Loucy (cell line): Measurements from ENCODE around the gene MGMT.

Experiments
- H2AFZ ChIP-seq: fragments of 200-600 bp; sonication (generic); 2 replicates; pipeline ENCODE4 v1.6.0; 2016; ENCODE audit warnings: antibody characterized with exemption, mild to moderate bottlenecking, low read length, moderate library complexity
- H3F3A ChIP-seq: fragments of 200-600 bp; 2 replicates; pipeline ENCODE4 v1.6.0; 2016; ENCODE audit warnings: antibody characterized with exemption, low read depth, mild to moderate bottlenecking
- H3K27me3 ChIP-seq: fragments of 200-600 bp; sonication (generic); 2 replicates; pipeline ENCODE4 v1.6.1; 2014; ENCODE audit warnings: low read length, mild to moderate bottlenecking; ENCODE audit not compliant: insufficient read depth, poor library complexity, severe bottlenecking
- H3K36me3 ChIP-seq: fragments of 200-600 bp; sonication (generic); 2 replicates; pipeline ENCODE4 v1.6.1; 2016; ENCODE audit warnings: low read length; ENCODE audit not compliant: insufficient read depth
- H3K4me1 ChIP-seq: fragments of 200-600 bp; sonication (generic); 2 replicates; pipeline ENCODE4 v1.5.1; 2014; ENCODE audit warnings: low read length, mild to moderate bottlenecking; ENCODE audit not compliant: insufficient read depth, poor library complexity, severe bottlenecking
- H3K4me2 ChIP-seq: fragments of 200-600 bp; sonication (generic); 2 replicates; pipeline ENCODE4 v1.6.0; 2014; ENCODE audit warnings: antibody characterized with exemption, low read length, low read depth, mild to moderate bottlenecking; ENCODE audit not compliant: poor library complexity, severe bottlenecking
- H3K4me3 ChIP-seq: fragments of 200-600 bp; sonication (generic); 2 replicates; pipeline ENCODE4 v1.5.1; 2014; ENCODE audit warnings: low read length, mild to moderate bottlenecking, mixed read lengths; ENCODE audit not compliant: poor library complexity, severe bottlenecking
- H3K79me2 ChIP-seq: fragments of 200-600 bp; sonication (generic); 2 replicates; pipeline ENCODE4 v1.6.1; 2014; ENCODE audit warnings: low read length; ENCODE audit not compliant: insufficient read depth
- H3K9ac ChIP-seq: fragments of 200-600 bp; sonication (generic); 2 replicates; pipeline ENCODE4 v1.6.0; 2014; ENCODE audit warnings: mild to moderate bottlenecking, low read depth, low read length, moderate library complexity; ENCODE audit not compliant: poor library complexity, severe bottlenecking
- H3K9me2 ChIP-seq: fragments of 200-600 bp; sonication (generic); replicated peaks from 2 replicates; pipeline ENCODE4 v1.6.1; 2016; ENCODE audit warnings: low read depth, low read length, mixed read lengths
- H3K9me3 ChIP-seq: fragments of 200-600 bp; sonication (generic); 2 replicates; pipeline ENCODE4 v1.6.1; 2014; ENCODE audit warnings: mild to moderate bottlenecking, antibody characterized with exemption, low read length, low read depth; ENCODE audit not compliant: insufficient read depth
- H4K20me1 ChIP-seq: fragments of 200-600 bp; sonication (generic); 2 replicates; pipeline ENCODE4 v1.6.0; 2014; ENCODE audit warnings: antibody characterized with exemption, low read length, mild to moderate bottlenecking; ENCODE audit not compliant: insufficient read depth, poor library complexity, severe bottlenecking
- CTCF ChIP-seq: fragments of 200-600 bp; sonication (generic); conservative IDR thresholded peaks from 2 replicates; pipeline ENCODE4 v1.5.1; 2014; ENCODE audit warnings: mild to moderate bottlenecking, antibody characterized with exemption, low read length
- EZH2phosphoT487 ChIP-seq: fragments of 200-600 bp; IDR thresholded peaks from 2 replicates; pipeline ENCODE4 v1.6.1; 2018; ENCODE audit warnings: antibody characterized with exemption, mild to moderate bottlenecking, moderate library complexity, borderline replicate concordance

The MGMT gene

GRCh38 chr10:129505500-129506075 is 38.5 kb downstream of the MGMT start:
- H3K9me2 ChIP-seq, result no peaks in the 10 kb centered on the region
- no peak overlapping the region for H2AFZ ChIP-seq
- peak overlapping the region; percentile 5 for H3K4me3 ChIP-seq
- peaks cover 13% of the 10 kb centered on the region for H3K4me1 ChIP-seq
- H3K9ac ChIP-seq, result no peak overlapping the region
- H3K79me2 ChIP-seq, result peaks cover 13% of the 10 kb centered on the region; the same call in 1 of the 2 replicates
- H3K4me2 ChIP-seq, result peak overlapping the region; percentile 50
- H3K36me3 ChIP-seq, result no peaks in the 10 kb centered on the region
- no peaks in the 10 kb centered on the region for H3F3A ChIP-seq
- no peaks in the 10 kb centered on the region for H3K27me3 ChIP-seq
- H3K9me3 ChIP-seq, result no peaks in the 10 kb centered on the region
- no peak for TF ChIP-seq CTCF
- H4K20me1 ChIP-seq, result no peaks in the 10 kb centered on the region

DNA sequence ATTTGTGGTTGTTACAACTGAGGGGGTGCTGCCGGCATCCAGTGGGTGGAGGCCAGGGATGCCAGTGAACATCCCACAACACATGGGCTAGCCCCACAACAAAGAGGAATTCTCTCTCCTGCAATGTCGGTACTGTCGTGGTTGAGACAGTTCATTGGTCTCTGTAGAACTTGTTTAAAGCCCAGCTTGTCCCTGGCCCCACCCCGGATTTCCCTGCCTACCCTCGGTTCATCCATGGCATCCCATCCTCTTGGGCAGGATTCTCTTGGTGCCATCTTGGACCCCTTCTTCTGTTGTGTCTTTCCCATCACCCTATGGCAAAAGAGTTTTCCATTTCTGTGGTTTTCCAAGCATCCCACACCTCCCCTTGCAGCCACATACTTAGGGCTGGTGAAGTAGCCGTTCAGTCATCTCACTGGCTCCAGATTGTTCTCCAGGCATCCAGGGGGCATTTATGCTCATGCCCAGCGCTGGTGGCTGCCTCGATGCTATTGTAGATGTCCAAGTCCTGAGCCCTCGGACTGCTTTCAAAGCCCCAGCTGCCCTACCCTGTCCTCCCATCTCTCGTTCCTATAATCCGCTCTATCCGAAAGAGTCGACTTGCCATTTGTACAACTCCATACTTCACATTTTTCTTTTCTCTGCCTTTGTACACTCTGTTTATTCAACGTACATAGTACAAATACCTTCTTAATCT is 39.2 kb downstream of the MGMT start:
- no peaks in the 10 kb centered on the region for H3K9me3 ChIP-seq
- H3F3A ChIP-seq, result no peaks in the 10 kb centered on the region
- no peaks in the 10 kb centered on the region for H3K27me3 ChIP-seq
- no peak overlapping the region for H3K9ac ChIP-seq
- H3K9me2 ChIP-seq, result no peaks in the 10 kb centered on the region
- H3K79me2 ChIP-seq, result peaks cover 13% of the 10 kb centered on the region; the same call in 1 of the 2 replicates
- no peak overlapping the region for H2AFZ ChIP-seq
- H3K4me3 ChIP-seq, result no peak overlapping the region
- H3K36me3 ChIP-seq, result no peaks in the 10 kb centered on the region
- H4K20me1 ChIP-seq, result no peaks in the 10 kb centered on the region
- H3K4me1 ChIP-seq, result peaks cover 13% of the 10 kb centered on the region
- TF ChIP-seq CTCF, result no peak
- TF ChIP-seq EZH2phosphoT487, result no peak
- H3K4me2 ChIP-seq, result peak overlapping the region; percentile 50

- H3K79me2 ChIP-seq, result peaks cover 13% of the 10 kb centered on the region; the same call in 1 of the 2 replicates
- no peak overlapping the region for H2AFZ ChIP-seq
- TF ChIP-seq EZH2phosphoT487 (no peak), CTCF (no peak)
Measured at GRCh38 chr10:129507216-129507889, 40.3 kb downstream of the MGMT start.

More at GRCh38 chr10:129507216-129507889, 40.3 kb downstream of the MGMT start:
- Histone ChIP-seq H4K20me1 (no peaks in the 10 kb centered on the region), H3K4me2 (no peak overlapping the region), H3K36me3 (no peaks in the 10 kb centered on the region), H3K4me1 (peaks cover 13% of the 10 kb centered on the region), H3K9me2 (no peaks in the 10 kb centered on the region), H3K9ac (no peak overlapping the region), H3K27me3 (no peaks in the 10 kb centered on the region), H3K4me3 (no peak overlapping the region), H3F3A (no peaks in the 10 kb centered on the region), H3K9me3 (no peaks in the 10 kb centered on the region)
